HEK293T (cell line): ENCODE measurements around the gene PLEKHG4.

Experiments
- CTCF ChIA-PET: fragments of 350-600 bp; formaldehyde crosslinking; extraction: SDS; loops from one replicate; lab custom pipeline; 2021; ENCODE audit warnings: antibody characterized with exemption, inconsistent platforms; lab: Yijun Ruan, JAX
- POLR2A ChIA-PET: fragments of 350-600 bp; formaldehyde crosslinking; extraction: SDS; loops from one replicate; lab custom pipeline; 2020; ENCODE audit warnings: antibody characterized with exemption, inconsistent platforms; lab: Yijun Ruan, JAX
- DNase-seq: peaks from one replicate; pipeline ENCODE4 v3.0.0; 2012; ENCODE audit warnings: mixed read lengths; ENCODE audit errors: extremely low spot score
- ARNT ChIP-seq: fragments of 450-650 bp; IDR thresholded peaks from 2 replicates; pipeline ENCODE4 v1.6.1; 2017; ENCODE audit warnings: mild to moderate bottlenecking
- BHLHE40 ChIP-seq: fragments of 450-650 bp; IDR thresholded peaks from 2 replicates; pipeline ENCODE4 v1.6.1; 2016; ENCODE audit warnings: mild to moderate bottlenecking, moderate library complexity, borderline replicate concordance
- CTBP1 ChIP-seq: fragments of 450-650 bp; IDR thresholded peaks from 2 replicates; pipeline ENCODE4 v1.6.1; 2016; ENCODE audit warnings: borderline replicate concordance
- ELF4 ChIP-seq: fragments of 450-650 bp; IDR thresholded peaks from 2 replicates; pipeline ENCODE4 v1.6.1; 2017; ENCODE audit warnings: antibody characterized with exemption
- FOXA1 ChIP-seq: fragments of 450-650 bp; IDR thresholded peaks from 2 replicates; pipeline ENCODE4 v1.6.1; 2016; ENCODE audit warnings: mild to moderate bottlenecking
- FOXK2 ChIP-seq: fragments of 450-650 bp; IDR thresholded peaks from 2 replicates; pipeline ENCODE4 v1.6.1; 2016; ENCODE audit warnings: mild to moderate bottlenecking
- FOXM1 ChIP-seq: fragments of 450-650 bp; IDR thresholded peaks from 2 replicates; pipeline ENCODE4 v1.6.1; 2017; ENCODE audit warnings: mild to moderate bottlenecking, borderline replicate concordance
- HDGF ChIP-seq: fragments of 450-650 bp; IDR thresholded peaks from 2 replicates; pipeline ENCODE4 v1.6.1; 2017; ENCODE audit warnings: antibody characterized with exemption, borderline replicate concordance
- L3MBTL2 ChIP-seq: fragments of 450-650 bp; conservative IDR thresholded peaks from 2 replicates; pipeline ENCODE4 v1.6.1; 2016; ENCODE audit warnings: mild to moderate bottlenecking
- LEF1 ChIP-seq: fragments of 450-650 bp; IDR thresholded peaks from 2 replicates; pipeline ENCODE4 v1.6.1; 2017; ENCODE audit warnings: mild to moderate bottlenecking, borderline replicate concordance
- NFRKB ChIP-seq: fragments of 450-650 bp; IDR thresholded peaks from 2 replicates; pipeline ENCODE4 v1.6.1; 2016; ENCODE audit warnings: mild to moderate bottlenecking, moderate library complexity
- SP1 ChIP-seq: fragments of 450-650 bp; IDR thresholded peaks from 2 replicates; pipeline ENCODE4 v1.6.1; 2017
- SUZ12 ChIP-seq: fragments of 450-650 bp; IDR thresholded peaks from 2 replicates; pipeline ENCODE4 v1.6.1; 2016; ENCODE audit warnings: mild to moderate bottlenecking
- TARDBP ChIP-seq: fragments of 450-650 bp; IDR thresholded peaks from 2 replicates; pipeline ENCODE4 v1.6.1; 2016
- ZNF384 ChIP-seq: fragments of 450-650 bp; IDR thresholded peaks from 2 replicates; pipeline ENCODE4 v1.6.1; 2016
- TF ChIP-seq, protein P1 (sequence below): fragments of 450-650 bp; IDR thresholded peaks from 2 replicates; pipeline ENCODE4 v1.6.1; 2016

Gene PLEKHG4

DNA sequence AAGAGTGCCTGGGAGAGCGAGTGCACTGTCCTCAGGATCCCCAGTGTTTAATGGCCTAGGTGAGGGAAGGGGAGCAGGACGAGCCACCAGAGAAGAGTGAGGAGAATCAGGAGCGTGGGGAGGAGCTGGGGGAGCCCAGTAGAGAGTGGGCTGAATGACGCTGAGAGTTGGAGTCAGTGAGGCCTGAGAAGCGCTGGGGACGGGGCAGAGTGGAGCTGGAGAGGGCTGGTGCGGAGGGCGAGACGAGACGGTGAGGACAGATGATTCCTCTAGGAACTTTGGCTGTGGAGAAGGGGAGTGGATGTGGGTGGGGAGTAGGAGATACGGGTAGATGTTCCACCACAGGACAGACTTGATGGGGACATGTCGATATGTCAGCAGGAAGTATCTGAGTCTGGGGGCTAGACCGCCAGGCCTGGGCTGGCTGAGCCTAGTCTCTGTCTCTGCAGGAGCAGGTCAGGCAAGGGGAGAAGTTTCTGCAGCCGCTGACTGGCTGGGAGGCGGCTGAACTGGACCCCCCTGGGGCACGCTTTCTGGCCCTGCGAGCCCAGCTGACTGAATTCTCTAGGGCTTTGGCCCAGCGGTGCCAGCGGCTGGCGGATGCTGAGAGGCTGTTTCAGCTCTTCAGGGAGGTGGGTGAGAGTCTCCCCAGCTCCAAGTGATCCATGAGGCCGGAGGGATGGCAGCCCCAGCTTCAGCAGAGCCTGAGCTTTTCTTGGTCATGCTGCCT is 4.7 kb downstream of the PLEKHG4 start:
- ChIA-PET POLR2A (interaction anchor here (0.7 kb wide), 1 partner anchor 36 kb away, joined by 3 read pairs; no protein-coding TSS in a partner anchor), CTCF (interaction anchor here (0.6 to 1.8 kb wide), 4 partner anchors 23 to 913 kb away, joined by 3 to 6 read pairs (median 3); no protein-coding TSS in a partner anchor)
- DNase-seq = no peak
- TF ChIP-seq NFRKB = no peak
- TF ChIP-seq LEF1 = no peak
- no peak for TF ChIP-seq CTBP1
- no peak for TF ChIP-seq BHLHE40
- TF ChIP-seq, protein P1, sequence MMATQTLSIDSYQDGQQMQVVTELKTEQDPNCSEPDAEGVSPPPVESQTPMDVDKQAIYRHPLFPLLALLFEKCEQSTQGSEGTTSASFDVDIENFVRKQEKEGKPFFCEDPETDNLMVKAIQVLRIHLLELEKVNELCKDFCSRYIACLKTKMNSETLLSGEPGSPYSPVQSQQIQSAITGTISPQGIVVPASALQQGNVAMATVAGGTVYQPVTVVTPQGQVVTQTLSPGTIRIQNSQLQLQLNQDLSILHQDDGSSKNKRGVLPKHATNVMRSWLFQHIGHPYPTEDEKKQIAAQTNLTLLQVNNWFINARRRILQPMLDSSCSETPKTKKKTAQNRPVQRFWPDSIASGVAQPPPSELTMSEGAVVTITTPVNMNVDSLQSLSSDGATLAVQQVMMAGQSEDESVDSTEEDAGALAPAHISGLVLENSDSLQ = no peak
- no peak for TF ChIP-seq ZNF384
- no peak for TF ChIP-seq L3MBTL2
- TF ChIP-seq FOXA1 = no peak
- TF ChIP-seq SP1 = no peak
- TF ChIP-seq SUZ12 = no peak
- TF ChIP-seq TARDBP = no peak

DNA sequence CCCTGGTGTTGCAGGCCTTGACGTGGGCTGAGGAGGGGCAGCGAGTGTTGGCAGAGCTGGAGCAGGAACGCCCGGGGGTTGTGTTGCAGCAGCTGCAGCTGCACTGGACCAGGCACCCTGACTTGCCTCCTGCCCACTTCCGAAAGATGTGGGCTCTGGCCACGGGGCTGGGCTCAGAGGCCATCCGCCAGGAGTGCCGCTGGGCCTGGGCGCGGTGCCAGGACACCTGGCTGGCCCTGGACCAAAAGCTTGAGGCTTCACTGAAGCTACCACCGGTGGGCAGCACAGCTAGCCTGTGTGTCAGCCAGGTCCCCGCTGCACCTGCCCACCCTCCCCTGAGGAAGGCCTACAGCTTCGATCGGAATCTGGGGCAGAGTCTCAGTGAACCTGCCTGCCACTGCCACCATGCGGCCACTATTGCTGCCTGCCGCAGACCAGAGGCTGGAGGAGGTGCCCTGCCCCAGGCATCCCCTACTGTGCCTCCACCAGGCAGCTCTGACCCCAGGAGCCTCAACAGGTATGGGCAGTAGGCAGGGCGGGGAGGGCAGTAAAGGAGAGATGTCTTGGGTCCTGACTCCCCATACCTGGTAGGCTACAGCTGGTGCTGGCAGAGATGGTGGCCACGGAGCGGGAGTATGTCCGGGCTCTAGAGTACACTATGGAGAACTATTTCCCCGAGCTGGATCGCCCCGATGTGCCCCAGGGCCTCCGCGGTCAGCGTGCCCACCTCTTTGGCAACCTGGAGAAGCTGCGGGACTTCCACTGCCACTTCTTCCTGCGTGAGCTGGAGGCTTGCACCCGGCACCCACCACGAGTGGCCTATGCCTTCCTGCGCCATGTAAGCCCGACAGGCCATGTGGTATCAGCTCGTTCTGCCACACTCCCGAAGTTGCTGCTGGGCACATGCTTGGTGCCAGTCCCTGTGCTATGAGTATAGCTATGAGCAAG is 5.6 kb downstream of the PLEKHG4 start:
- CTCF ChIA-PET = interaction anchor here (0.6 to 1.8 kb wide), 3 partner anchors 24 to 46 kb away, joined by 3 to 6 read pairs (median 3); no protein-coding TSS in a partner anchor
- POLR2A ChIA-PET = interaction anchor here (0.6 to 1.1 kb wide), 2 partner anchors 12 to 37 kb away, joined by 3 to 4 read pairs; partner anchors contain the start of gene FHOD1
- TF ChIP-seq TARDBP (no peak), ZNF384 (no peak), LEF1 (no peak), FOXM1 (no peak), HDGF (no peak), ARNT (no peak), L3MBTL2 (no peak), SP1 (no peak)
- peak; percentile 66 for DNase-seq

DNA sequence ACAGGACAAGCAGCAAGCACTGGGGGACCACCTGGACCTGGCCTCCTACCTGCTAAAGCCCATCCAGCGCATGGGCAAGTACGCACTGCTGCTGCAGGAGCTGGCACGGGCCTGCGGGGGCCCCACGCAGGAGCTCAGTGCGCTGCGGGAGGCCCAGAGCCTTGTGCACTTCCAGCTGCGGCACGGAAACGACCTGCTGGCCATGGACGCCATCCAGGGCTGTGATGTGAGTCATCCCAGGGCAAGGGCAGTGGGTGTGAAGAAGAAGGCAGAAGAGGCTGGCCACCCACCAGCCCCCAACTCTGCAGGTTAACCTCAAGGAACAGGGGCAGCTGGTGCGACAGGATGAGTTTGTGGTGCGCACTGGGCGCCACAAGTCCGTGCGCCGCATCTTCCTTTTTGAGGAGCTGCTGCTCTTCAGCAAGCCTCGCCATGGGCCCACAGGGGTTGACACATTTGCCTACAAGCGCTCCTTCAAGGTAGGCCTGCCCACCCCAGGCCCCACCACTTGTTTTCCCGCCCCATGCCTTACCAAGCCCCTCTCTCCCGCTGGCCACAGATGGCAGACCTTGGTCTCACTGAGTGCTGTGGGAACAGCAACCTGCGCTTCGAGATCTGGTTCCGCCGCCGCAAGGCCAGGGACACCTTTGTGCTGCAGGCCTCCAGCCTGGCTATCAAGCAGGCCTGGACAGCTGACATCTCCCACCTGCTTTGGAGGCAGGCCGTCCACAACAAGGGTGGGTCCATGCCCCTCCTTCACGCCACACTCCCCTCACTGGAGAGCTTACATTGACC is 7.3 kb downstream of the PLEKHG4 start:
- ChIA-PET POLR2A (interaction anchor here (1.4 kb wide), 1 partner anchor 10 kb away, joined by 4 read pairs; no protein-coding TSS in a partner anchor), CTCF (no interaction called here)
- TF ChIP-seq TARDBP = no peak
- no peak for TF ChIP-seq SUZ12
- TF ChIP-seq NFRKB = no peak
- no peak for TF ChIP-seq L3MBTL2
- no peak for TF ChIP-seq CTBP1
- TF ChIP-seq LEF1 = no peak
- TF ChIP-seq FOXA1 = no peak
- TF ChIP-seq, protein P1 = no peak
- TF ChIP-seq SP1 = no peak
- TF ChIP-seq ZNF384 = no peak
- TF ChIP-seq HDGF = no peak
- DNase-seq = no peak

DNA sequence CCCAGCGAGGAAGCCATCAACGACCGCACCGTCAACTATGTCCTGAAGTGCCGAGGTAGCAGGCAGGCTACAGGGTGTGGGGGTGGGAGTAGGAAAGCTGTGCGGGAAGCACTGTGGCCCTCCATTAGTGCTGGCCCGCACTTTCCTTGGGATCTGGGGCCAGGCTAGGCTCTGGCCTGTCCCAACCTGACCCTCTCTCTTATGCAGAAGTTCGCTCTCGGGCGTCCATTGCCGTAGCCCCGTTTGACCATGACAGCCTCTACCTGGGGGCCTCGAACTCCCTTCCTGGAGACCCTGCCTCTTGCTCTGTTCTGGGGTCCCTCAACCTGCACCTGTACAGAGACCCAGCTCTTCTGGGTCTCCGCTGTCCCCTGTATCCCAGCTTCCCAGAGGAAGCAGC is 8.6 kb downstream of the PLEKHG4 start:
- no peak for TF ChIP-seq BHLHE40
- TF ChIP-seq SP1 = no peak
- ChIA-PET POLR2A (interaction anchor here (0.6 to 1.4 kb wide), 2 partner anchors 9 to 37 kb away, joined by 3 to 4 read pairs; no protein-coding TSS in a partner anchor), CTCF (no interaction called here)
- no peak for DNase-seq

DNA sequence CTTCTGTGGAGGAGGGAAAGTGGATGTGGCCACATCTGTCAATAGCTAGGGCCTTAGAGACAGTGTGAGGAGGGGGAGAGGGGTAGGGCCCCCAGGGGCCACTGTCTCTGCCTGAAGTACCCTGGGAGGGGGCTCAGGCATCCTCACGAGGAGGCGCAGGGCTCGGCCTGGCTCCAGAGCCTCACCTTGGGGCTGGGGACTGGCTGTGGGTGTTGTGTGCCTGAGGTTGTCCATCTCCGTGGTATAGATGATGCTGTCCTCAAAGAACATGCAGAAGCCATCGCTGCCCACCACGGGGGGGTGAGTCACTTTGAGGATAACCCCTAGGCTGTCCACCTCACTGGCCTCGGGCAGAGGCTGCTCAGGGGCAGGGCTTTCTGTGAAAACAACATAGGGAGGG is 12.1 kb downstream of the PLEKHG4 start:
- DNase-seq = no peak
- TF ChIP-seq ARNT (no peak), NFRKB (no peak), FOXK2 (no peak)
- POLR2A ChIA-PET = no interaction called here
- CTCF ChIA-PET = no interaction called here

DNA sequence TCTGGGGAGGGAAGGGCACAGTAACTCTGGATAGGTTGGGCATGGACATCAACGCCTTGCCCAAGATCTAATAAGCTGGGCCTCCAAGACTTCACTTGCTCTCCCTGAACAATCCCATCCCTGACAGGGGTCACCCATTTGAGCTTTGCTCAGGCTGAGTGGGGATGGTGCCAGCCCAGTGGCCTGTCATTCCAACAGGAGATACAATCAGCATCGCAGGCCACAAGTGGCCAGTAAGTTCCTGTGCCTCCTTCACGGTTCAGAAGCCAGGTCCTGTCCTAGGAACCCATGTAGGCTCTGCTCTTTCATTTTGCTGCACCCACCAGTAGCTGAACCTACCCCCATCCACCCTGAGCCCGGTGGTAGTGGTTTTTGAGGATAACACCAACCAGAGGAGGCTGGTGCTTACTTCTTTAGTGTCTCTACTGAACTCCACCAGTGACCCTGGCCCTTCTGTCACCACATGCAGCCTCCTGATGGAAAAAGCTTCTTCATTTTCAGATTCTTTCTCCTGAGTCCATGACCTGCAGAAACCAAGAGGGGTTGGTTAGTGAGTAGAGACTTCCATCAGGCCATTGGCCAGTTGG is 14.9 kb downstream of the PLEKHG4 start:
- POLR2A ChIA-PET = no interaction called here
- no peak for TF ChIP-seq ARNT
- no peak for TF ChIP-seq ELF4
- no peak for TF ChIP-seq SUZ12
- no peak for TF ChIP-seq TARDBP
- CTCF ChIA-PET = no interaction called here
- DNase-seq = no peak
